Upper lobe of left lung (tissue), 4 donors: Measurements from ENCODE around the gene HSD17B4.
"Not testable (repeated sequence)": the region's sequence is repeated elsewhere in the genome, so short reads cannot be mapped to it uniquely, and the experiment has no call there.

Source experiments
- POLR2AphosphoS5 ChIP-seq, 2 donors: sonication (generic); formaldehyde crosslinking; IDR thresholded peaks; one replicate each; pipeline ENCODE4 v1.5.1; 2017; ENCODE audit warnings: antibody characterized with exemption in 2 of 2
- TF ChIP-seq, protein P1 (sequence below), 6 experiments: fragments of 450-650 bp in 4 of 6; fragments of 200-600 bp in 2 of 6; sonication (generic) in 2 of 6; IDR thresholded peaks; one replicate each; pipeline ENCODE4 v1.5.1; 2016 to 2019; ENCODE audit warnings: antibody characterized with exemption in 6 of 6

DNA sequence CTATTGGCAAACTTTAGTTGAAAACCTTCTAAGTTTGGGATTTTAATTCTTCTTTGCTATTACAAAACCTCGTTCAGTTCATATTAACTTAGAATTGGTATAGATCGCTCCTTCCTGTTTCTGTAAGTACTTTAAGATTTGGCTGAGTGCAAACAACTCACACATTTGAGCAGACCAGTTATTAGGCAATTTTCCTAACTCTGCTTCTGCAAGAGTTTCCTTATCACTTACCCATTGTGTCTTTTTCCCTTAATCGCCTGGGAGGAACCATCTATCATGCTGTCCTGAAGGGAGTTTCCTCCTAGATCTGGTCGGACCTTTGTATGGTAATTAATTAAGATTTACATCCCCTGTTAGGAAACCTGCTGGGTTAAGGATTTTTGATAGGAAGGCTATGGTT is 24.7 kb upstream of the HSD17B4 start:
- TF ChIP-seq, protein P1, sequence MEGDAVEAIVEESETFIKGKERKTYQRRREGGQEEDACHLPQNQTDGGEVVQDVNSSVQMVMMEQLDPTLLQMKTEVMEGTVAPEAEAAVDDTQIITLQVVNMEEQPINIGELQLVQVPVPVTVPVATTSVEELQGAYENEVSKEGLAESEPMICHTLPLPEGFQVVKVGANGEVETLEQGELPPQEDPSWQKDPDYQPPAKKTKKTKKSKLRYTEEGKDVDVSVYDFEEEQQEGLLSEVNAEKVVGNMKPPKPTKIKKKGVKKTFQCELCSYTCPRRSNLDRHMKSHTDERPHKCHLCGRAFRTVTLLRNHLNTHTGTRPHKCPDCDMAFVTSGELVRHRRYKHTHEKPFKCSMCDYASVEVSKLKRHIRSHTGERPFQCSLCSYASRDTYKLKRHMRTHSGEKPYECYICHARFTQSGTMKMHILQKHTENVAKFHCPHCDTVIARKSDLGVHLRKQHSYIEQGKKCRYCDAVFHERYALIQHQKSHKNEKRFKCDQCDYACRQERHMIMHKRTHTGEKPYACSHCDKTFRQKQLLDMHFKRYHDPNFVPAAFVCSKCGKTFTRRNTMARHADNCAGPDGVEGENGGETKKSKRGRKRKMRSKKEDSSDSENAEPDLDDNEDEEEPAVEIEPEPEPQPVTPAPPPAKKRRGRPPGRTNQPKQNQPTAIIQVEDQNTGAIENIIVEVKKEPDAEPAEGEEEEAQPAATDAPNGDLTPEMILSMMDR (IDR thresholded peaks at IDR 0.05): not testable (repeated sequence)
- not testable (repeated sequence) for TF ChIP-seq POLR2AphosphoS5 (IDR thresholded peaks at IDR 0.05)
